ENCODE measurements around the gene FBXL14.

- TF ChIP-seq CTCF (IDR thresholded peaks at IDR 0.05; ENCODE audit: insufficient read depth, low read length, poor library complexity, severe bottlenecking) (no peak), EZH2phosphoT487 (conservative IDR thresholded peaks at IDR 0.05; ENCODE audit: low read length) (no peak)
Observed at GRCh38 chr12:1642513-1642912, 48.1 kb upstream of the FBXL14 start.

Measured in SU-DHL-6 (cell line).